GM12878 (cell line): ENCODE data around the gene PCIF1. TPM values are rescaled to one million over a fixed set of nuclear protein-coding genes. Genes with fewer than 3 reads are reported as not detected.

Experiments used
- MLLT1 ChIP-seq: fragments of 450-650 bp; IDR thresholded peaks from 2 replicates; pipeline ENCODE4 v1.6.1; 2016; ENCODE audit warnings: mild to moderate bottlenecking
- MTA3 ChIP-seq: IDR thresholded peaks from 2 replicates; pipeline ENCODE4 v1.6.1; 2012; ENCODE audit warnings: low read length, inconsistent platforms, borderline replicate concordance
- POU2F2 ChIP-seq: IDR thresholded peaks from 3 replicates; pipeline ENCODE4 v1.6.1; 2011; ENCODE audit warnings: low read depth, mild to moderate bottlenecking, low read length, borderline replicate concordance
- RAD51 ChIP-seq: fragments of 450-650 bp; IDR thresholded peaks from 2 replicates; pipeline ENCODE4 v1.6.1; 2016; ENCODE audit warnings: moderate library complexity, mild to moderate bottlenecking, inconsistent platforms
- ZNF687 ChIP-seq: fragments of 450-650 bp; IDR thresholded peaks from 2 replicates; pipeline ENCODE4 v1.6.1; 2017; ENCODE audit warnings: mild to moderate bottlenecking, moderate library complexity
- polyA plus RNA-seq, 11 experiments: library from polyadenylated mRNA; depleted of rRNA in 4 of 11; unstranded in 6 of 11; stranded (reverse) in 5 of 11; fragments of >200 nt; fragmentation: Nextera tagmentation in 4 of 11; fragmentation: Illumina TruSeq in 1 of 11; extraction: Ambion mirVana in 4 of 11; extraction: Trizol in 1 of 11; gene quantifications; 1 replicate in 1 of 11; 2 replicates in 10 of 11; pipeline versions ENCODE4 v1.2.1 to v1.2.3, GENCODE V29; 2011 to 2016; ENCODE audit warnings: inconsistent platforms in 2 of 11, missing spikeins in 2 of 11, low read depth in 1 of 11
- total RNA-seq, 4 experiments: library from RNA; depleted of rRNA in 3 of 4; stranded (reverse); fragments of >200 nt in 3 of 4; fragmentation: Illumina TruSeq in 1 of 4; extraction: Trizol in 1 of 4; gene quantifications; 2 replicates each; pipeline versions ENCODE4 v1.2.1 to v1.2.3, GENCODE V29; 2013 to 2021

The PCIF1 gene
- total and polyA plus RNA-seq, 10 of the 15 experiments (the other 5 are each of a cell fraction or from before 2014, with no cell fraction given): 8.4 to 32.9 (median 17.6) TPM

- TF ChIP-seq MLLT1 (peak; percentile 18), RAD51 (no peak), POU2F2 (no peak), ZNF687 (peak; percentile 46; the same call in 1 of the 2 replicates), MTA3 (0 out of 2 replicates have a peak, but pooled peaks have one; percentile 15)
Observed at GRCh38 chr20:45972500-45973183, 38.2 kb downstream of the PCIF1 start (continued).
